ENCODE results near the gene ABCC4. TPM values are rescaled to one million over a fixed set of nuclear protein-coding genes. Genes with fewer than 3 reads are reported as not detected.
A peak's percentile ranks its signal among the peaks of the same experiment; 100 is the strongest.

ABCC4 gene
- total and polyA plus RNA-seq, 2 donors from 2014 or later = 11.3 to 52.4 TPM

- Histone ChIP-seq H3K4me3 (ENCODE audit: low read length in 3 of 3) (no peak overlapping the region), H3K27ac (ENCODE audit: low read depth in 2 of 2, low read length in 2 of 2) (no peak overlapping the region), H3K9me3 (ENCODE audit: control insufficient read depth in 2 of 3, insufficient read depth in 1 of 3, low read length in 3 of 3) (peaks cover 0 to 5% (median 0%) of the 10 kb centered on the region in 3 donors), H3K36me3 (ENCODE audit: control insufficient read depth in 2 of 3, insufficient read depth in 3 of 3, low read length in 3 of 3) (no peaks in the 10 kb centered on the region), H3K4me1 (ENCODE audit: control insufficient read depth in 2 of 3, insufficient read depth in 2 of 3, low read depth in 1 of 3, low read length in 3 of 3) (peaks cover 0 to 21% (median 12%) of the 10 kb centered on the region in 3 donors), H3K27me3 (ENCODE audit: control insufficient read depth, insufficient read depth, low read length) (no peaks in the 10 kb centered on the region), H3K9ac (ENCODE audit: low read length in 3 of 3) (no peak overlapping the region)
- no peak for DNase-seq
- no peak for FAIRE-seq
- intact Hi-C loops (cut with DNase I) = no loop called here
- TF ChIP-seq, protein P1, sequence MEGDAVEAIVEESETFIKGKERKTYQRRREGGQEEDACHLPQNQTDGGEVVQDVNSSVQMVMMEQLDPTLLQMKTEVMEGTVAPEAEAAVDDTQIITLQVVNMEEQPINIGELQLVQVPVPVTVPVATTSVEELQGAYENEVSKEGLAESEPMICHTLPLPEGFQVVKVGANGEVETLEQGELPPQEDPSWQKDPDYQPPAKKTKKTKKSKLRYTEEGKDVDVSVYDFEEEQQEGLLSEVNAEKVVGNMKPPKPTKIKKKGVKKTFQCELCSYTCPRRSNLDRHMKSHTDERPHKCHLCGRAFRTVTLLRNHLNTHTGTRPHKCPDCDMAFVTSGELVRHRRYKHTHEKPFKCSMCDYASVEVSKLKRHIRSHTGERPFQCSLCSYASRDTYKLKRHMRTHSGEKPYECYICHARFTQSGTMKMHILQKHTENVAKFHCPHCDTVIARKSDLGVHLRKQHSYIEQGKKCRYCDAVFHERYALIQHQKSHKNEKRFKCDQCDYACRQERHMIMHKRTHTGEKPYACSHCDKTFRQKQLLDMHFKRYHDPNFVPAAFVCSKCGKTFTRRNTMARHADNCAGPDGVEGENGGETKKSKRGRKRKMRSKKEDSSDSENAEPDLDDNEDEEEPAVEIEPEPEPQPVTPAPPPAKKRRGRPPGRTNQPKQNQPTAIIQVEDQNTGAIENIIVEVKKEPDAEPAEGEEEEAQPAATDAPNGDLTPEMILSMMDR (IDR thresholded peaks at IDR 0.05; ENCODE audit: borderline replicate concordance, extremely low read depth, insufficient read depth) = no peak
These were observed 43.2 kb downstream of the ABCC4 start for GRCh38 chr13:95258098-95258497.

DNA sequence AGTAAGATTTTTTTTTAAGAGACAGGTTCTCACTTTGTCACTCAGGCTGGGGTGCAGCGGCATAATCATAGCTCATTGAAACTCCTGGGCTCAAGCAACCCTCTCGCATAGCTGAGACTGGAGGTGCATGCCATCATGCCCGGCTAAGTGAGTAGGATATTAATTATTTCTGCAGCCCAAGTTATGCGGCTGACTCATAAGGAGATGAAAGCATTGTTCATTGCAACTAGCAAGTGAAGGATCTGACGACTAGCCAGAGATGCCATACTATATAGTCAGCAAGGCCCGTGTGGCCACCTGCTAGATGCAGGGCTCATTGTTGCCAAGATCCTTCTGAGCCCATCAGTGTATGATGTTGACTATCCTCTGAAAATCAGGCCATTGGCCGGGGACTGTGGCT is 45.2 kb downstream of the ABCC4 start:
- intact Hi-C loops (cut with DNase I) = no loop called here
- Histone ChIP-seq H3K36me3 (ENCODE audit: control insufficient read depth in 2 of 3, insufficient read depth in 3 of 3, low read length in 3 of 3) (no peaks in the 10 kb centered on the region), H3K9ac (ENCODE audit: low read length in 3 of 3) (no peak overlapping the region), H3K4me3 (ENCODE audit: low read length in 3 of 3) (no peak overlapping the region), H3K27me3 (ENCODE audit: control insufficient read depth, insufficient read depth, low read length) (no peaks in the 10 kb centered on the region), H3K4me1 (ENCODE audit: control insufficient read depth in 2 of 3, insufficient read depth in 2 of 3, low read depth in 1 of 3, low read length in 3 of 3) (peaks cover 0 to 28% (median 12%) of the 10 kb centered on the region in 3 donors), H3K27ac (ENCODE audit: low read depth in 2 of 2, low read length in 2 of 2) (no peak overlapping the region), H3K9me3 (ENCODE audit: control insufficient read depth in 2 of 3, insufficient read depth in 1 of 3, low read length in 3 of 3) (peaks cover 0 to 5% (median 0%) of the 10 kb centered on the region in 3 donors)
- FAIRE-seq (no peak), DNase-seq (no peak)
- TF ChIP-seq, protein P1 (IDR thresholded peaks at IDR 0.05; ENCODE audit: borderline replicate concordance, extremely low read depth, insufficient read depth) = no peak

- Histone ChIP-seq H3K9ac (ENCODE audit: low read length in 3 of 3) (no peak overlapping the region), H3K9me3 (ENCODE audit: control insufficient read depth in 2 of 3, insufficient read depth in 1 of 3, low read length in 3 of 3) (peaks cover 0 to 5% (median 0%) of the 10 kb centered on the region in 3 donors), H3K27me3 (ENCODE audit: control insufficient read depth, insufficient read depth, low read length) (no peaks in the 10 kb centered on the region), H3K4me3 (ENCODE audit: low read length in 3 of 3) (no peak overlapping the region), H3K27ac (ENCODE audit: low read depth in 2 of 2, low read length in 2 of 2) (peak overlapping the region in 1 of 2 donors; percentile 25), H3K4me1 (ENCODE audit: control insufficient read depth in 2 of 3, insufficient read depth in 2 of 3, low read depth in 1 of 3, low read length in 3 of 3) (peaks cover 0 to 28% (median 10%) of the 10 kb centered on the region in 3 donors), H3K36me3 (ENCODE audit: control insufficient read depth in 2 of 3, insufficient read depth in 3 of 3, low read length in 3 of 3) (no peaks in the 10 kb centered on the region)
- intact Hi-C loops (cut with DNase I) = no loop called here
- FAIRE-seq (no peak), DNase-seq (no peak)
- TF ChIP-seq, protein P1 (IDR thresholded peaks at IDR 0.05; ENCODE audit: borderline replicate concordance, extremely low read depth, insufficient read depth) = no peak
These were observed 46.0 kb downstream of the ABCC4 start for GRCh38 chr13:95255072-95255732.

Data from kidney (tissue), 14 donors.